OCI-LY1 (cell line): ENCODE data around the gene SV2C.

Experiments used
- H2AFZ ChIP-seq: fragments of 200-600 bp; sonication (generic), shearing (Covaris generic); 2 replicates; pipeline ENCODE4 v1.6.0; 2014; ENCODE audit warnings: antibody characterized with exemption, mild to moderate bottlenecking, low read length
- H3F3A ChIP-seq: fragments of 200-600 bp; sonication (generic), shearing (Covaris generic); 2 replicates; pipeline ENCODE4 v1.6.0; 2014; ENCODE audit warnings: mild to moderate bottlenecking, antibody characterized with exemption, low read length, moderate library complexity; ENCODE audit not compliant: insufficient read depth
- H3K27ac ChIP-seq: fragments of 200-600 bp; sonication (generic); 2 replicates; pipeline ENCODE4 v1.5.1; 2014; ENCODE audit warnings: low read length, mixed run types, mild to moderate bottlenecking, low read depth; ENCODE audit not compliant: poor library complexity, severe bottlenecking
- H3K27me3 ChIP-seq: fragments of 200-600 bp; sonication (generic); 2 replicates; pipeline ENCODE4 v1.6.0; 2014; ENCODE audit warnings: antibody characterized with exemption, mild to moderate bottlenecking, low read length, moderate library complexity; ENCODE audit not compliant: insufficient read depth
- H3K36me3 ChIP-seq: fragments of 200-600 bp; sonication (generic); 2 replicates; pipeline ENCODE4 v1.6.1; 2014; ENCODE audit warnings: mild to moderate bottlenecking, antibody characterized with exemption, low read length, moderate library complexity, mixed read lengths; ENCODE audit not compliant: insufficient read depth
- H3K4me1 ChIP-seq: fragments of 200-600 bp; sonication (generic); 2 replicates; pipeline ENCODE4 v1.5.1; 2014; ENCODE audit warnings: mild to moderate bottlenecking, low read length, moderate library complexity; ENCODE audit not compliant: insufficient read depth, severe bottlenecking
- H3K4me2 ChIP-seq: fragments of 200-600 bp; sonication (generic), shearing (Covaris generic); 2 replicates; pipeline ENCODE4 v1.6.1; 2014; ENCODE audit warnings: low read length
- H3K4me3 ChIP-seq: fragments of 200-600 bp; sonication (generic); 2 replicates; pipeline ENCODE4 v1.5.1; 2014; ENCODE audit warnings: low read length, low read depth, mild to moderate bottlenecking, mixed read lengths; ENCODE audit not compliant: poor library complexity, severe bottlenecking
- H3K79me2 ChIP-seq: fragments of 200-600 bp; shearing (Covaris generic); 2 replicates; pipeline ENCODE4 v1.6.1; 2016; ENCODE audit warnings: mixed run types, low read length, mixed read lengths; ENCODE audit not compliant: insufficient read depth
- H3K9ac ChIP-seq: fragments of 200-600 bp; sonication (generic), shearing (Covaris generic); 2 replicates; pipeline ENCODE4 v1.6.1; 2014; ENCODE audit warnings: mild to moderate bottlenecking, low read length, mixed read lengths
- H3K9me2 ChIP-seq: fragments of 200-600 bp; sonication (generic), shearing (Covaris generic); 2 replicates; pipeline ENCODE4 v1.6.1; 2014; ENCODE audit warnings: low read depth, mild to moderate bottlenecking, low read length, mixed read lengths
- H3K9me3 ChIP-seq: fragments of 200-600 bp; shearing (Covaris generic); 2 replicates; pipeline ENCODE4 v1.6.1; 2014; ENCODE audit warnings: low read length, mixed read lengths
- H4K20me1 ChIP-seq: fragments of 200-600 bp; sonication (generic), shearing (Covaris generic); 2 replicates; pipeline ENCODE4 v1.6.0; 2016; ENCODE audit warnings: mild to moderate bottlenecking, low read length; ENCODE audit not compliant: insufficient read depth
- EZH2 ChIP-seq: fragments of 200-600 bp; sonication (generic), shearing (Covaris generic); IDR thresholded peaks from 2 replicates; pipeline ENCODE4 v1.8.0; 2017; ENCODE audit warnings: borderline replicate concordance, mixed run types, mild to moderate bottlenecking, antibody characterized with exemption, low read length, moderate library complexity, mixed read lengths
- TF ChIP-seq, protein P1 (sequence below): fragments of 200-600 bp; sonication (generic), shearing (Covaris generic); IDR thresholded peaks from 2 replicates; pipeline ENCODE4 v1.5.1; 2017; ENCODE audit warnings: mild to moderate bottlenecking, antibody characterized with exemption, low read length, moderate library complexity, mixed read lengths

Gene SV2C

GRCh38 chr5:76062502-76063041 lies 20.6 kb upstream of the SV2C start:
- Histone ChIP-seq H3K27me3 (no peaks in the 10 kb centered on the region), H3K4me3 (no peak overlapping the region), H3K4me1 (no peaks in the 10 kb centered on the region), H3K9me2 (no peaks in the 10 kb centered on the region), H3K4me2 (no peak overlapping the region), H3K9me3 (no peaks in the 10 kb centered on the region), H4K20me1 (no peaks in the 10 kb centered on the region), H3F3A (no peaks in the 10 kb centered on the region), H2AFZ (no peak overlapping the region), H3K36me3 (no peaks in the 10 kb centered on the region), H3K79me2 (no peaks in the 10 kb centered on the region), H3K9ac (no peak overlapping the region), H3K27ac (no peak overlapping the region)
- no peak for TF ChIP-seq EZH2
- TF ChIP-seq, protein P1, sequence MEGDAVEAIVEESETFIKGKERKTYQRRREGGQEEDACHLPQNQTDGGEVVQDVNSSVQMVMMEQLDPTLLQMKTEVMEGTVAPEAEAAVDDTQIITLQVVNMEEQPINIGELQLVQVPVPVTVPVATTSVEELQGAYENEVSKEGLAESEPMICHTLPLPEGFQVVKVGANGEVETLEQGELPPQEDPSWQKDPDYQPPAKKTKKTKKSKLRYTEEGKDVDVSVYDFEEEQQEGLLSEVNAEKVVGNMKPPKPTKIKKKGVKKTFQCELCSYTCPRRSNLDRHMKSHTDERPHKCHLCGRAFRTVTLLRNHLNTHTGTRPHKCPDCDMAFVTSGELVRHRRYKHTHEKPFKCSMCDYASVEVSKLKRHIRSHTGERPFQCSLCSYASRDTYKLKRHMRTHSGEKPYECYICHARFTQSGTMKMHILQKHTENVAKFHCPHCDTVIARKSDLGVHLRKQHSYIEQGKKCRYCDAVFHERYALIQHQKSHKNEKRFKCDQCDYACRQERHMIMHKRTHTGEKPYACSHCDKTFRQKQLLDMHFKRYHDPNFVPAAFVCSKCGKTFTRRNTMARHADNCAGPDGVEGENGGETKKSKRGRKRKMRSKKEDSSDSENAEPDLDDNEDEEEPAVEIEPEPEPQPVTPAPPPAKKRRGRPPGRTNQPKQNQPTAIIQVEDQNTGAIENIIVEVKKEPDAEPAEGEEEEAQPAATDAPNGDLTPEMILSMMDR, result no peak

GRCh38 chr5:76065258-76065657 lies 17.9 kb upstream of the SV2C start:
- H3K4me1 ChIP-seq, result no peaks in the 10 kb centered on the region

GRCh38 chr5:76069061-76069735 lies 14.0 kb upstream of the SV2C start:
- Histone ChIP-seq H3K4me2 (no peak overlapping the region), H3K4me3 (no peak overlapping the region), H3K9me2 (no peaks in the 10 kb centered on the region), H3K27ac (no peak overlapping the region), H3K9me3 (no peaks in the 10 kb centered on the region), H3K36me3 (no peaks in the 10 kb centered on the region), H3K79me2 (no peaks in the 10 kb centered on the region), H3K9ac (no peak overlapping the region), H3K4me1 (no peaks in the 10 kb centered on the region), H3K27me3 (no peaks in the 10 kb centered on the region), H4K20me1 (no peaks in the 10 kb centered on the region), H2AFZ (no peak overlapping the region), H3F3A (no peaks in the 10 kb centered on the region)
- TF ChIP-seq, protein P1, result no peak
- no peak for TF ChIP-seq EZH2

More at GRCh38 chr5:76065258-76065657, 17.9 kb upstream of the SV2C start:
- no peak overlapping the region for H3K4me3 ChIP-seq
- H3K79me2 ChIP-seq, result no peaks in the 10 kb centered on the region
- no peak for TF ChIP-seq EZH2
- TF ChIP-seq, protein P1, result no peak
- H3K9ac ChIP-seq, result no peak overlapping the region
- no peaks in the 10 kb centered on the region for H3F3A ChIP-seq
- H3K9me3 ChIP-seq, result no peaks in the 10 kb centered on the region
- H3K4me2 ChIP-seq, result no peak overlapping the region
- no peaks in the 10 kb centered on the region for H4K20me1 ChIP-seq
- no peak overlapping the region for H2AFZ ChIP-seq
- H3K9me2 ChIP-seq, result no peaks in the 10 kb centered on the region
- no peak overlapping the region for H3K27ac ChIP-seq
- H3K36me3 ChIP-seq, result no peaks in the 10 kb centered on the region
- no peaks in the 10 kb centered on the region for H3K27me3 ChIP-seq
